GM12878 (cell line): ENCODE measurements around the gene PLEKHD1. TPM values are rescaled to one million over a fixed set of nuclear protein-coding genes. Genes with fewer than 3 reads are reported as not detected.

Experiments used
- ATAC-seq: fragments of 200-7000 bp; cut with Tn5 transposase; 3 replicates; pipeline ENCODE4 v1.9.1; 2020; ENCODE audit warnings: mild to moderate bottlenecking, moderate library complexity
- BruUV-seq: library from RNA; stranded (reverse); fragments of 400-500 nt; replicated peaks from 2 replicates; lab custom pipeline; 2021; lab: Mats Ljungman, UMichigan
- CTCF ChIA-PET: fragments of 300-600 bp; sonication (Branson Sonifier 250); formaldehyde crosslinking; extraction: SDS; loops from one replicate; lab custom pipeline; 2021; ENCODE audit warnings: inconsistent platforms; lab: Yijun Ruan, JAX
- POLR2A ChIA-PET: fragments of 350-600 bp; formaldehyde crosslinking; extraction: SDS; loops from one replicate; lab custom pipeline; 2021; ENCODE audit warnings: inconsistent platforms; lab: Charles Lee
- RAD21 ChIA-PET: fragments of 300-600 bp; sonication (Branson Sonifier 250); formaldehyde crosslinking; loops from one replicate; lab custom pipeline; 2023; ENCODE audit warnings: antibody characterized with exemption; ENCODE audit not compliant: unreplicated experiment; lab: Charles Lee
- SMC1A ChIA-PET: fragments of 300-600 bp; sonication (Branson Sonifier 250); formaldehyde crosslinking; loops from one replicate; lab custom pipeline; 2023; ENCODE audit not compliant: unreplicated experiment, uncharacterized antibody; lab: Charles Lee
- DNase-seq: peaks from one replicate; pipeline ENCODE4 v3.0.0-alpha.2; 2011; ENCODE audit warnings: low read depth, low spot score
- FAIRE-seq: peaks from 3 replicates; lab custom pipeline; 2011; peaks lifted over from hg19 to GRCh38; lab: Jason Lieb, UNC
- H2AFZ ChIP-seq: 2 replicates; pipeline ENCODE4 v1.6.0; 2011; ENCODE audit warnings: low read depth, low read length, control low read depth; ENCODE audit not compliant: control insufficient read depth
- H3K27ac ChIP-seq: 2 replicates; pipeline ENCODE4 v1.5.1; 2011; ENCODE audit warnings: control low read depth; ENCODE audit not compliant: control insufficient read depth, insufficient read depth
- H3K27me3 ChIP-seq, 2 experiments: replicated peaks in 1 of 2; 2 replicates each; pipeline versions ENCODE4 v1.6.0 to v1.6.1; 2011; ENCODE audit warnings: low read length in 1 of 2; ENCODE audit not compliant: control insufficient read depth in 2 of 2, insufficient read depth in 2 of 2
- H3K36me3 ChIP-seq, 2 experiments: 2 replicates each; pipeline ENCODE4 v1.5.1; 2011; ENCODE audit warnings: low read length in 1 of 2; ENCODE audit not compliant: control insufficient read depth in 2 of 2, insufficient read depth in 2 of 2
- H3K4me1 ChIP-seq: 2 replicates; pipeline ENCODE4 v1.6.1; 2011; ENCODE audit warnings: mild to moderate bottlenecking, low read length, moderate library complexity, mixed read lengths; ENCODE audit not compliant: control insufficient read depth, insufficient read depth
- H3K4me2 ChIP-seq: 2 replicates; pipeline ENCODE4 v1.6.0; 2011; ENCODE audit warnings: control low read depth; ENCODE audit not compliant: control insufficient read depth, insufficient read depth
- H3K4me3 ChIP-seq: fragments of 200-600 bp; sonication (generic); 2 replicates; pipeline ENCODE4 v1.5.1; 2016
- H3K79me2 ChIP-seq: 2 replicates; pipeline ENCODE4 v1.6.0; 2011; ENCODE audit warnings: low read length; ENCODE audit not compliant: control insufficient read depth, insufficient read depth
- H3K9ac ChIP-seq: 2 replicates; pipeline ENCODE4 v1.8.0; 2011; ENCODE audit warnings: low read length, control low read depth, mixed read lengths; ENCODE audit not compliant: control insufficient read depth, insufficient read depth
- H3K9me3 ChIP-seq: replicated peaks from 3 replicates; pipeline ENCODE4 v1.5.1; 2011; ENCODE audit warnings: mild to moderate bottlenecking, low read length; ENCODE audit not compliant: control insufficient read depth, insufficient read depth
- H4K20me1 ChIP-seq: 2 replicates; pipeline ENCODE4 v1.6.0; 2011; ENCODE audit not compliant: control insufficient read depth, insufficient read depth
- CHD2 ChIP-seq: IDR thresholded peaks from 2 replicates; pipeline ENCODE4 v1.6.1; 2011; ENCODE audit warnings: low read depth, low read length, improper control_type of control experiment, borderline replicate concordance
- CTCF ChIP-seq, 3 experiments: IDR thresholded peaks in 2 of 3; conservative IDR thresholded peaks in 1 of 3; 2 replicates each; pipeline ENCODE4 v1.5.1; 2011; ENCODE audit warnings: low read depth in 3 of 3, low read length in 3 of 3, mild to moderate bottlenecking in 3 of 3, control low read depth in 2 of 3, moderate library complexity in 2 of 3, inconsistent platforms in 1 of 3, mixed read lengths in 1 of 3; ENCODE audit not compliant: control insufficient read depth in 2 of 3, insufficient read depth in 1 of 3; ENCODE audit errors: extremely low read depth in 1 of 3
- EP300 ChIP-seq, 2 experiments: fragments of 150-350 bp in 1 of 2; IDR thresholded peaks; 2 replicates each; pipeline ENCODE4 v1.6.1; 2011 to 2012; ENCODE audit warnings: low read depth in 2 of 2, low read length in 2 of 2, borderline replicate concordance in 1 of 2, improper control_type of control experiment in 1 of 2, inconsistent platforms in 1 of 2; ENCODE audit not compliant: control insufficient read depth in 1 of 2
- GATAD2B ChIP-seq: fragments of 450-650 bp; conservative IDR thresholded peaks from 2 replicates; pipeline ENCODE4 v1.6.1; 2017; ENCODE audit warnings: low read depth, mild to moderate bottlenecking, moderate library complexity
- HDAC6 ChIP-seq: fragments of 200-600 bp; sonication (generic); IDR thresholded peaks from one replicate; pipeline ENCODE4 v1.8.0; 2017; ENCODE audit warnings: antibody characterized with exemption; ENCODE audit not compliant: unreplicated experiment
- IKZF2 ChIP-seq, 2 experiments: fragments of 450-650 bp; IDR thresholded peaks; 2 replicates each; pipeline ENCODE4 v1.6.1; 2017; ENCODE audit warnings: mild to moderate bottlenecking in 2 of 2, moderate library complexity in 2 of 2
- IRF4 ChIP-seq: IDR thresholded peaks from 2 replicates; pipeline ENCODE4 v1.6.1; 2011; ENCODE audit warnings: low read depth, low read length
- PML ChIP-seq: IDR thresholded peaks from 2 replicates; pipeline ENCODE4 v1.6.1; 2012; ENCODE audit warnings: low read length, inconsistent platforms
- RAD51 ChIP-seq: fragments of 450-650 bp; IDR thresholded peaks from 2 replicates; pipeline ENCODE4 v1.6.1; 2016; ENCODE audit warnings: moderate library complexity, mild to moderate bottlenecking, inconsistent platforms
- SIN3A ChIP-seq: IDR thresholded peaks from 2 replicates; pipeline ENCODE4 v1.6.1; 2012; ENCODE audit warnings: low read depth, low read length, improper control_type of control experiment
- SMC3 ChIP-seq: IDR thresholded peaks from 2 replicates; pipeline ENCODE4 v1.6.1; 2011; ENCODE audit warnings: low read length, improper control_type of control experiment, borderline replicate concordance
- STAT1 ChIP-seq: fragments of 450-650 bp; conservative IDR thresholded peaks from 2 replicates; pipeline ENCODE4 v1.6.1; 2014; ENCODE audit warnings: antibody characterized with exemption, mild to moderate bottlenecking
- YY1 ChIP-seq: IDR thresholded peaks from 2 replicates; pipeline ENCODE4 v1.6.1; 2011; ENCODE audit warnings: low read depth, mild to moderate bottlenecking, low read length
- WGBS: methylation state at CpG from one replicate; pipeline ENCODE4 v1.1.6; 2016; ENCODE audit warnings: low lambda C conversion rate; ENCODE audit not compliant: insufficient replicate concordance, insufficient coverage; ENCODE audit errors: missing lambda C conversion rate; 5-methylcytosine and 5-hydroxymethylcytosine counted together
- in situ Hi-C: fragments of 300-500 bp; cut with MboI; formaldehyde crosslinking; loops from 9 replicates; pipeline ENCODE4 v1.14.3; 2018; ENCODE audit warnings: mixed read lengths
- intact Hi-C: fragments of 100-400 bp; cut with micrococcal nuclease; formaldehyde crosslinking; loops from one replicate; pipeline ENCODE4 v1.14.2; 2022; ENCODE audit not compliant: unreplicated experiment
- polyA plus RNA-seq, 11 experiments: library from polyadenylated mRNA; depleted of rRNA in 4 of 11; unstranded in 6 of 11; stranded (reverse) in 5 of 11; fragments of >200 nt; fragmentation: Nextera tagmentation in 4 of 11; fragmentation: Illumina TruSeq in 1 of 11; extraction: Ambion mirVana in 4 of 11; extraction: Trizol in 1 of 11; gene quantifications; 1 replicate in 1 of 11; 2 replicates in 10 of 11; pipeline versions ENCODE4 v1.2.1 to v1.2.3, GENCODE V29; 2011 to 2016; ENCODE audit warnings: inconsistent platforms in 2 of 11, missing spikeins in 2 of 11, low read depth in 1 of 11
- total RNA-seq, 4 experiments: library from RNA; depleted of rRNA in 3 of 4; stranded (reverse); fragments of >200 nt in 3 of 4; fragmentation: Illumina TruSeq in 1 of 4; extraction: Trizol in 1 of 4; gene quantifications; 2 replicates each; pipeline versions ENCODE4 v1.2.1 to v1.2.3, GENCODE V29; 2013 to 2021
- TF ChIP-seq, protein P1 (sequence below): fragments of 450-650 bp; IDR thresholded peaks from 2 replicates; pipeline ENCODE4 v1.6.1; 2016; ENCODE audit warnings: mild to moderate bottlenecking

PLEKHD1 gene
- total and polyA plus RNA-seq, 10 of the 15 experiments (the other 5 are each of a cell fraction or from before 2014, with no cell fraction given): 0.01 to 0.08 (median 0.04) TPM; not detected in 6

DNA sequence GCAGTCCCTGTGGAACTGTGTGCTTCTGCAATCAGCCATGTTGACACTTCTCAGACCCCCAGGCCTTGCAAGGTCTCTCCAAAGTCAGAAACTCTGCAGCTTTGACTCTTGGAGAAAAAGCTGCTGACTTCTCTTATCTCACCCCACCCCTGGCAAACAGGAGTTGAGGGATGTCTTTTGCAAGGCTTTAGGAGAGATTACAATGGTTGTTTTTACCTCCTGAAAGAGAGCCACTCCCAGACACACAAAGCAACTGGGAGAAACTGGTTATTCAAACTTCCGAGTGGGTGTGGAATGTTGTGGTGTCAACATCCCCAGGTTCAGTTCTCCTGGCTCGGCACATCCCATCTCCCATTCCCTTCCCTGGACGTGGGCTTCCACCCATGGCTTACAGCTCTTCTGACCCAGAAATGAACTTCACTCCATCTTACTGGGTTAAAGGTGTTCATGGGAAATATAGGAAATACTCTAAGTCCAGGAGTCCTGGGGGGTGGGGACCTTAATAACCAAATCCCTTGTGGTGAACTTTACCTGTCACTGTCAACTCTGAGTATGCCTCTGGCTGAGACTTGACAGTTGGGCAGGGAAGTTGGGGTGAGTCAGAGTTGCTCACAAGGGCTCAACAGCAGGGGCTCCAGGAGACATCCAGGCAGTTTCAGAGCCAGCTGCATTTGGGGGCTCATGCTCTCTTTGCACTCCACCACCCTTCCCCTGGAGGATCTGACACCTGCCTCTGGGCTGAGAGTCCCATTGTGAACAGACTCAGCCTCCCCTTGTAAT, 48.2 kb downstream of the PLEKHD1 start:
- no peak for DNase-seq
- H3K9ac ChIP-seq: no peak overlapping the region
- in situ Hi-C loops (no loop called here), intact Hi-C loops (no loop called here)
- no peaks in the 10 kb centered on the region for H4K20me1 ChIP-seq
- H3K4me3 ChIP-seq: no peak overlapping the region
- H3K36me3 ChIP-seq: no peaks in the 10 kb centered on the region
- ATAC-seq: no peak
- no peak overlapping the region for H3K4me2 ChIP-seq
- TF ChIP-seq HDAC6 (no peak), SIN3A (no peak), STAT1 (no peak), IKZF2 (IDR thresholded peaks at IDR 0.05) (no peak), GATAD2B (no peak), CHD2 (no peak), EP300 (IDR thresholded peaks at IDR 0.05; ENCODE audit: borderline replicate concordance in 1 of 2, control insufficient read depth in 1 of 2, low read depth in 2 of 2, low read length in 2 of 2) (no peak), CTCF (IDR thresholded peaks at IDR 0.05 in 2 of 3, conservative IDR thresholded peaks at IDR 0.05 in 1 of 3; ENCODE audit: control insufficient read depth in 2 of 3, extremely low read depth in 1 of 3, insufficient read depth in 1 of 3, low read depth in 3 of 3, low read length in 3 of 3) (no peak), SMC3 (no peak), PML (no peak), RAD51 (no peak), YY1 (no peak), IRF4 (no peak)
- TF ChIP-seq, protein P1, sequence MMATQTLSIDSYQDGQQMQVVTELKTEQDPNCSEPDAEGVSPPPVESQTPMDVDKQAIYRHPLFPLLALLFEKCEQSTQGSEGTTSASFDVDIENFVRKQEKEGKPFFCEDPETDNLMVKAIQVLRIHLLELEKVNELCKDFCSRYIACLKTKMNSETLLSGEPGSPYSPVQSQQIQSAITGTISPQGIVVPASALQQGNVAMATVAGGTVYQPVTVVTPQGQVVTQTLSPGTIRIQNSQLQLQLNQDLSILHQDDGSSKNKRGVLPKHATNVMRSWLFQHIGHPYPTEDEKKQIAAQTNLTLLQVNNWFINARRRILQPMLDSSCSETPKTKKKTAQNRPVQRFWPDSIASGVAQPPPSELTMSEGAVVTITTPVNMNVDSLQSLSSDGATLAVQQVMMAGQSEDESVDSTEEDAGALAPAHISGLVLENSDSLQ: no peak
- H3K27me3 ChIP-seq: peaks cover under 1 to 3% of the 10 kb centered on the region in 2 experiments
- no peaks in the 10 kb centered on the region for H3K79me2 ChIP-seq
- POLR2A ChIA-PET: no interaction called here
- H3K27ac ChIP-seq: no peak overlapping the region
- no TSS peak for BruUV-seq
- RAD21 ChIA-PET: no interaction called here
- H3K4me1 ChIP-seq: no peaks in the 10 kb centered on the region
- no peak overlapping the region for H2AFZ ChIP-seq
- H3K9me3 ChIP-seq: no peaks in the 10 kb centered on the region
- CTCF ChIA-PET: no interaction called here
- SMC1A ChIA-PET: no interaction called here
- WGBS: 19% methylated on average over 3 of the region's 3 CpGs
- FAIRE-seq: no peak
